GM21786 (cell line): ENCODE measurements around the gene ZNF75A.
A peak's percentile ranks its signal among the peaks of the same experiment; 100 is the strongest.
"Not testable (repeated sequence)": the region's sequence is repeated elsewhere in the genome, so short reads cannot be mapped to it uniquely, and the experiment has no call there.

Experiments used
- ATAC-seq: cut with Tn5 transposase; IDR thresholded peaks from one replicate; pipeline ENCODE4 v1.9.1; 2021; ENCODE audit not compliant: unreplicated experiment

The ZNF75A gene

GRCh38 chr16:3305109-3306068, at the start of gene ZNF75A, which contains the start of gene TIGD7:
ZNF75A (plus strand) TSS chr16:3305497; CDS start chr16:3308429, 2,932 bp downstream.
TIGD7 (minus strand) TSS chr16:3305430; CDS start chr16:3300614, 4,816 bp downstream.
- ATAC-seq: peak; percentile 95

DNA sequence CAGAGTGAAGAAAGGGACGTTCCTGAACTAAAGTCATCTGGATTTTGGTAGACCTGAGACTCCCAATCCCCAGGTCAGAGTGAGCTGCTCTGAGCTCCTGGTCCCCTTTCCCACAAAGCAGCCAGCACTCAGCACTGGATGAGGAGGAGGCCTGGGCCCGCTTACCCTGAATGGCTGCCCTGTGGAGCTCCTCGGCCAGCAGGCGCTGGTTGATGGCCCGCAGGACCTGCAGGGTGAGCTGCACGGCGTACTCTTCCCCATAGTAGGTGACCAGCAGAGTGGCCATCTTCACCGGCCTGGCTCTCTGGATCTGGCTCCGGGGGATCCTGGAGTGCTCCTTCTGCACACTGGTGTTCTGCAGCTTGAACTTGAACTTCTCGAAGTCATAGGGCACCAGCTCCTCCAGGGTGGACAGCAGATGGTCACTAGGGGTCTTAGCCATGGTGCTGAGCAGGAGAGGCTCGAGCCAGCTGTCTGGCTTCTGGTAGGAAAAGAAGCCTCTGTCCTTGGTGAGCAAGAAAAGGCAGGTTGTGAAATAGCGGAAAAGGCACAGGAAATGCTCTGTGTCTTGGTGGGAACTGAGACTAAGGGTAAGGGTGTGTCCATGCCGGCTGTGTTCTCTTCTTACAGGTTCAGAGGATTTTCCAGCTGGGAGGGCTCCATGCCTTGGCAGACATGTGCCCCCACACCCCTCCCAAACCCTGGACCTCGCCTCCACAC, 49.0 kb upstream of the ZNF75A start, which contains the start of gene MEFV:
Gene MEFV (minus strand): TSS at position 488 of the 720 bp plus-strand sequence. CDS start 46 bp downstream, at position 442.
- ATAC-seq: no peak

DNA sequence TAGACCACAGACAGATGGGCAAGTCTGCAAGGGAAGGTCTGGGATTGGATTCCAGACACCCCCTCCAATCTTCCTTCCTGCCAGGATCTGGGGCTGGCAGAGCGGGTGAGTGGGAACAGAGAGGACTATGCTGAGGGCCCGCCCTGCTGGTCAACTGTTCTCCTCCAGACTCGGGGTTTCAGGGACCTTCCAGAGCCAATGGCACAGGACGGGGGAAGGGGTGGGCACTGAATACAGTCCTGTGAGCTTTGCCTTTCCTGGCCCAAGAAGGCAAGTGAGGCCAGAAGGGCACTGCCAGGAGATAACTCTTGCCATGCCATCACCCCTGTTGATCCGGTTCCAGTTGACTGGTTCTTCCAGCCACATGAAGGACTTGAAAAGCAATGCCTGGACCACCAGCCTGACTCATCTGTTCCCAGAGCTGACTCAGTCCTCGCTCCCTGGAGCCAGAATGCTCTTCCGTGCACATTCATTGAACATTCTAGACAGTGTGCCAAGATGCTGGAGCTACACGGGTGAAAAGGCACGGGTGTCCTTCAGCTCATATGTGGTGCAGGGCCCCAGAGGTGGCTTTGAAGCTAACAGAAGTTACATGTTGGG, 48.3 kb upstream of the ZNF75A start:
- no peak for ATAC-seq

GRCh38 chr16:3259836-3260235, 45.5 kb upstream of the ZNF75A start:
- no peak for ATAC-seq

DNA sequence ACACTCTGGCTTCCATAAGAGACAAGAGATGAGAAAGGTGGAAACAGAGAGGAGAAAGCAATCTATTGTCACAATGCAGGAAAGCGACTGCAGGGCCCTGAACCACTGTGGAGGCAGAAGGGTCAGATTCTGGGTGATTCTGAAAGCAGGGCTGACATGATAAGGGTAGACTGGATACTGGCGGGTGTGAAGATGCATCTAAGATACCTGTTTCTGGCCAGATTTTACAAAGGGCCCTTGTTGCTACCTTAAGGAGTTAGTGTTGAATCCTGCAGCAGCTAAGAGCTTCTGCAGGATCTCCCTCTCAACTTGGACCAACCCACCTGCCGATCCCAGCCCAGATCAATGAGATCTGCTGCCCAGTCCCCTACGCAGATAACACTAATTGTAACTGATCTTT, 42.8 kb upstream of the ZNF75A start:
- no peak for ATAC-seq

DNA sequence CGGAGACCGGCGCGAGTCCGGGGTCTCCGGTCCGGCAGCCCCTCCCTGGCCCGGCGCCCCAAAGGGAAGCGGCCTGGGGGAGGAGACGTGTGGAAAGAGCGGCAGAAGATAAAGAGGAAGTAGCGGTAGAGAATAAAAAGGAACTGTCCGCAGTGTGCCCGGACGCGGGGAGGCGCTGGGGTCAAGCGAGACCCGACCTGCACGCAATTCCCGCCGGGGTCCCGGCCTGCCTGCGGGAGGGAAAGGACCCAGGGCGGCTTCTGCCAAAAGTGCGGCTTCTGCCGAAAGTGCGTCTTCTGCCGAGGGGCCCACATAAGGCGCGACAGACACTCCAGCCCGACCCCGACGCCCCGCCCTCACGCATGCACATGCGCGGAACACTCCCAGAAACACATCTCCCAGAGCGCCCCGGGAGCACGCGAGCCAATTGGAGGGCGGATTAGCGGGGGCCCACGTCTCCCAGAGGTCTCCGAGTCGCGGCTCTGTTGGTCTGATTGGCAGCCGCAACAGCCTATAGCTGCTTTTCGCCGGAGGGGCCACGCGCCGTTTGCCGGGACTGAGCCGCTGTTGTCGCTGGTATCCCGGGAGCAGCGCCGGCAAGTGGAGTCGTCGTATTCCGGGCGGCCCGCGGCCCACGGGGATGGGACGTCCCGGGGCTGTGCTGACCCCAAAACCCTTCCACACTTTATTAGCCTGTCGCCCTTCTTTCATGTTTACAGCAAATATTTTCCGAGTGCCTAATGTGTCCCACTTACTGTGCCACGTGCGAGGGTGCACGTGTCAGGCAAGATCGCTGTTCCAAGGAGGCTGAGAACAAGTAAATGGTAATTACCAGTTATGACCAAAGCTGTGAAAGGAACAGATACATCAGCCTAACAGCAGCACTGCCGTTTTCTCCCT, 40.9 kb upstream of the ZNF75A start:
- ATAC-seq: peak; percentile 82

GRCh38 chr16:3266873-3267537, 38.3 kb upstream of the ZNF75A start:
- no peak for ATAC-seq

- no peak for ATAC-seq
These were observed 37.0 kb upstream of the ZNF75A start for GRCh38 chr16:3268294-3268693.

DNA sequence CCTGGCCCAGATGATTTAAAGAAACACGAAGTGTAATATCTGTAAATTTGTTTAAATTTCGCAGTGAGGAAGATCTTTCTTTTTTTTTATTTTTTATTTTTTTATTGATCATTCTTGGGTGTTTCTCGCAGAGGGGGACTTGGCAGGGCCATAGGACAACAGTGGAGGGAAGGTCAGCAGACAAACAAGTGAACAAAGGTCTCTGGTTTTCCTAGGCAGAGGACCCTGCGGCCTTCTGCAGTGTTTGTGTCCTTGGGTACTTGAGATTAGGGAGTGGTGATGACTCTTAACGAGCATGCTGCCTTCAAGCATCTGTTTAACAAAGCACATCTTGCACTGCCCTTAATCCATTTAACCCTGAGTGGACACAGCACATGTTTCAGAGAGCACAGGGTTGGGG, 34.6 kb upstream of the ZNF75A start:
- not testable (repeated sequence) for ATAC-seq

DNA sequence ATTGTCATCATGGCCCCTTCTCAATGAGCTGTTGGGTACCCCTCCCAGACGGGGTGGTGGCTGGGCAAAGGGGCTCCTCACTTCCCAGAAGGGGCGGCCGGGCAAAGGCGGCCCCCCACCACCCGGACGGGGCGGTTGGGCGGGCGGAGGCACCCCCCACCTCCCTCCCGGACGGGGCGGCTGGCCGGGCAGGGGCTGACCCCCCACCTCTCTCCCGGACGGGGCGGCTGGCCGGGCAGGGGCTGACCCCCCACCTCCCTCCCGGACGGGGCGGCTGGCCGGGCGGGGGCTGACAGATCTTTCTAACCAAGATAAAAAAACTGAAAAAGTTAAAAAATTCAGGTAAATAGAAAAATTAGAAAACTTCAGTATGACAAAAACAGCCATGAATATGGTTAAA, 34.0 kb upstream of the ZNF75A start:
- not testable (repeated sequence) for ATAC-seq

GRCh38 chr16:3274490-3274889, 30.8 kb upstream of the ZNF75A start:
- no peak for ATAC-seq

GRCh38 chr16:3274947-3275346, 30.4 kb upstream of the ZNF75A start:
- no peak for ATAC-seq

DNA sequence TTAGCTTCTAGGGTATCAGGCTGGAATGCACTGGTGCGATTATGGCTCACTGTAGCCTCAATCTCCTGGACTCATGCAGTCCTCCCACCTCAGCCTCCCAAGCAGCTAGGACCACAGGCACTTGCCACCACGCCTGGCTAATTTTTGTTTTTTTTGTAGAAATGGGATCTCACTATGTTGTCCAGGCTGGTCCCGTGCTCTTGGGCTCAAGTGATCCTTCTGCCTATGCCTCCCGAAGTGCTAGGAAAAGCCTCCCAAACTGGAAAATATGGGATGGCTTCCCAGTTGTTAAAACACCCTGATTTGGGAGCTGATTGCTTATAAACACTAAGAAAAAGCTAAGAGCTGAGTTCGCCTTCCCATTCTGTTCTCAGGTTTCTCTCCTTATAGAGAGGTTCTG, 28.6 kb upstream of the ZNF75A start:
- ATAC-seq: no peak

DNA sequence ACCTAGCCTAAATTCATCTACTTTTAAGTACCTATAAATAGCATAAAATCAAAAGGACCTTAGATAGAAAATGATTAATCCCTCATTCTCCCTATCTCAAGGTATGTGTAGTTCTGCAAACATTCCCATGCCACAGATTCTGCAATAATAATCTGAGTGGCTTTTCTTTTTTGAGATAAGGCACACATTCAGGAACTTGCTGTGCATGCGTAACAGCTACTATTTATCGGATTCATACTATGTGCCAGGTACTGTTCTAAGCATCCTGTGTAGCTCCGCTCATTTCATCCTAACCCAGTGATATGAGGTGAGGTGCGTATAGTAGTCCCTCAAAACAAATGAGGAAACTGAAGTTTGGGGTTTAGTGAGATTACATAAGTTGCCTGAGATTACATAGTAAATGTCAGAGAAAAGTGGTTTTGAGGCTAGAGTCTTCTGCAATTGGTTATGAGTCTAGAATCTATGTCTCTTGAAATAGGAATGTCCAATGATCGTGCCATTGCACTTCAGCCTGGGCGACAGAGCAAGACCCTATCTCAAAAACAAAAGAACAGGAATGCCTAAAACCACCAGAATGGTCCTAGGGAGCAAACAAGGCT, 24.0 kb upstream of the ZNF75A start:
- no peak for ATAC-seq

DNA sequence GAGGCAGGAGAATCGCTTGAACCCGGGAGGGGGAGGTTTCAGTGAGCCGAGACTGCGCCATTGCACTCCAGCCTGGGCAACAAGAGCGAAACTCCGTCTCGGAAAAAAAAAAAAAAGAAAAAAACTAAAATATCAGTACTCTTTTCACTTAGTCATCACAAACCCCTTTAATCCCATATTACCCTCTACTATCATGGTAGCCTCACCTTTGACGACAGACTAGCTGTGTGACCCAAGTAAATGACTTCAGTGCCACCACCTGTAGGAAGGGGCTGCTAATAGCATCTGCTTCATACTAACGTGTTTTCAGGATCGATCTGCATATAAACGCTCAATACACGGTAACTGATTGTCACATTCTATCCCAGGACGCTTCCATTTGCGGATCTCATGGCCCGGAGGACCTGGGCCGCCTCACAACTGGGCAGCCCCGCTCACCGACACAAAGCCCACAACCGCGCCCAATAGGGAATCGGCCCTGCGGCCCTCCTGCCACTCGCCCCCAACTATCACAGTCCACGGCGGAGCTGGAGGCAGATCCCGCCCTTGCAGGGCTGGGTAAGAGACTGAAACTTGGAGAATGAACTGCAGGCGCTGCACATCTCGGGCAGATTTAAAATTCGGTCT, 23.1 kb upstream of the ZNF75A start:
- ATAC-seq: peak; percentile 9

DNA sequence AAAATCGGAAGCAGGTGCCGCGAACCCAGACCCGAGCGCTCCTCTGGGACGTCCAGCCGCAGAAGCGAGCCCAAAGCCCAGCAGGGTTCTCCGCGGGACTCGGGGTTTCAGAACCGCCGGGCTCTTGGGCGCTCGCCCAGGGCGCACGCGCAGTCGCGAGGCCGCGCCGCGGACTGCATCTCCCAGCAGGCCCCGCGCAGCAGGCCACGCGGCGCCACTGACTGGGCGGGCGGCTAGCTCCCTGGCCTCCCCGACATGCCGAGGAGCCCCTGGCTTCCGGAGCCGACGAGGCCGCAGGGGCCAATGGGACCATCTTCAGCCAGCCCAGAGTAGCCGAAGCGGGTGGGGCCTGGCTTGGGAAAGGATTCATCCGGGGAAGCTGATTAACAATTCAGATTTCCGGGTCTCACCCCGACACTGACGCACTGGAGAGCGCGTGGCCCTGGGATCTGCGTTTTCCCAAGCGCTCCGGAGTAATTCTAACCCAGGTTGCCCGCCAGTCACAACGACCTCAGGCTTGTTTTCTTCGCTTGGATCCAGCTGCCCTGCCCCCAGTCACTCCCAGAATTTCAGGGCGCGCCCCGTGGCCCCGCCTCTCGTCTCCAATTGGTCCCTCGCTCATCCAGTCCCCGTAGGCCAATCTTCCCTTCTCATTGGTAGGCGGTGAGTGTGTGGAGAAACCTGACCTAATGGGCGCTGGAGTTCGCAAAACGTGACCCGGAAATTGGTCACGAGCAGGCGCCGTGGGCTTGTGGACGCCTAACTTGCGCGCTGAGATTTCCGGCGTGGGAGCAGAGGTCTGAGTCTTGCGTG, 22.4 kb upstream of the ZNF75A start, which contains the start of gene ZNF263:
Gene ZNF263 (plus strand): TSS at position 762 of the 813 bp plus-strand sequence. CDS start 328 bp downstream, outside the sequence.
- ATAC-seq: peak; percentile 85

- ATAC-seq: no peak
These were observed 21.5 kb upstream of the ZNF75A start for GRCh38 chr16:3283543-3284447.
